ENCODE results near the gene LRP1B.
"Not testable (repeated sequence)": the region's sequence is repeated elsewhere in the genome, so short reads cannot be mapped to it uniquely, and the experiment has no call there.

The LRP1B gene

GRCh38 chr2:141264848-141265247, 866.0 kb downstream of the LRP1B start:
- DNase-seq, result no peak

GRCh38 chr2:141260911-141261310, 869.9 kb downstream of the LRP1B start:
- DNase-seq, result no peak

DNA sequence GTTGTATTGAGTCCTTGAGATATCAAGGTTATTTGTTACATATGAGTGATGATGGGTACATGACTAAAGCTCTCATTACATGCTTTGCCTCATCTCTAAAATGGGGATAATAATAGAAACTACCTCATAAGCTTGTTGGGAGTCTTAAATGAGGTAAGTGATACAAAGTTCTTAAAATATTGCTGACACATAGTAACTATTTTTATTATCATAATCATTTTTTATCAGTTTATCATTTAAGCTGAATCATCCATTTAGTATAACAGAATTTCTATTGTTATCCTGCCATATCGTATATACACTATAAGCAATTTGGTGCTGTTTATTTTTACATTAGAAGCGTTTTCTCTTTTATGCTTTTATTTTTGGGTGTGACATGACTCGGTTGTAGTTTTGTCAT, 871.1 kb downstream of the LRP1B start:
- no peak for DNase-seq

GRCh38 chr2:141242008-141242407, 888.8 kb downstream of the LRP1B start:
- DNase-seq, result no peak

GRCh38 chr2:141226560-141226959, 904.3 kb downstream of the LRP1B start:
- DNase-seq, result no peak

GRCh38 chr2:141207036-141207385, 923.8 kb downstream of the LRP1B start:
- DNase-seq, result no peak

- no peak for DNase-seq
Measured at GRCh38 chr2:141201016-141201565, 929.7 kb downstream of the LRP1B start.

- no peak for DNase-seq
Measured at GRCh38 chr2:141200191-141200590, 930.6 kb downstream of the LRP1B start.

GRCh38 chr2:141199711-141200110, 931.1 kb downstream of the LRP1B start:
- no peak for DNase-seq

DNA sequence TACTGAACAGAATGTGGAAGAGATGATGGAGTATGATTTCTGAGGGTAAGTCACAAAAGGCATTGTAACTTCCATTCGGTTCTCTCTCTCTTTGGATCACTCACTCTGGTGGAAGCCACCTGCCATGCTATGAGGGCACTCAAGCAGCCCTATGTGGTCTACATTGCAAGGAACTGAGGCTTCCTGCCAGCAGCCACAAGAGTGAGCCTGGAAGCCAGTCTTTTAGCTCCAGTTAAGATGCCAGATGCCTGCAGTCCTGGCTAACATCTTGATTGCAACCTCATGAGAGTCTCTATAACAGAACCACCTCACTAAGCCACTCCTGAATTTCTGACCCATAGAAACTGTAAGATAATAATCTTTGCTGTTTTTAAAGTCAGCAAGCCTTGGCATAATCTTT, 935.7 kb downstream of the LRP1B start:
- DNase-seq, result no peak

DNA sequence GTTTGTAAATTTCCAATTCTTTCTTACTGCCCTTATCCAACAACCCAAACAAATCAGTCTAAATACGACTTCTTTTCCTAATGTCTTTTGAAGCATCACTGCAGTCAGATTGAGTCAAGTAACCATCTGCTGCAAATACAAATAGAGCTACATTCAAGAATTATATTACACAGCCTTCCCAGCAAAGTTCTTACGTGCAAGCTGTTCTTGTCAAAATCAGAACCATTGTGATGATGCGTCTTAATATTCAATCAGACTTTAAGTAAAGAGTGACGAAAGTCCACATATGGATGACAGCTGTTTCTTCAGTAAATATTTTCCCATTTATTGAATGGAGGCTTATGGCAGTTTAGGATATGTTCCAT, 943.8 kb downstream of the LRP1B start:
- DNase-seq, result no peak

DNA sequence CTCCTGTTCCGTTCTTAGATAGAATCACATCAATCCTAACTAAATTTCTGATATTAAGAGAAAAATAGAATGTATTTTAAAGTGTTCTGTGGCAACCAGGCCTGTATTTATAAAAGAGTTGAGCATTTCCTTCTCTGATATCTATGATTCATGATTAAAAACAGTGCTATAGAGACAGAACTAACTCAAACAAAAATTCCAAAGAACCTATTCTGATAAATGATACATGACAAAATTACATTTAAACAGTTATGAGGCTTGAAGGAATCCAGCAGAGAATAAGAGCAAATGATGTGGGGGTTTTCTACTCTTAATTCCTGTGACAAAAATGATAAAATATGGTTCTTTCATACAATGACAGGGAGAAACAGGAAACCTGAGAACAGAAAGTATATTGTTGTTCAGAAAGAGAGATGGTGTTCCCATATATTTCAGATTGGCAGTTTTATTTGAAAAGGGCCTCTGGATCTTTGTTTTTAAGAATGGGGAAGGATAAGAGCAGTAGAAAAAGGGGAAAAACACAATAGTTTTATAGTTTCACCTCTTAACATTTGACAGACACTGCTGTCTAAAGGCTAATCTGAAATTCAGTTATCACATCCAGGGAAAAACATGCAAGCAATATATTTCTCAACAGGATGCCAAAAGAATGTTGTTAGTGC, 944.3 kb downstream of the LRP1B start:
- no peak for DNase-seq

GRCh38 chr2:141182246-141182645, 948.6 kb downstream of the LRP1B start:
- no peak for DNase-seq

- DNase-seq, result not testable (repeated sequence)
Measured at GRCh38 chr2:141169117-141169516, 961.7 kb downstream of the LRP1B start.

DNA sequence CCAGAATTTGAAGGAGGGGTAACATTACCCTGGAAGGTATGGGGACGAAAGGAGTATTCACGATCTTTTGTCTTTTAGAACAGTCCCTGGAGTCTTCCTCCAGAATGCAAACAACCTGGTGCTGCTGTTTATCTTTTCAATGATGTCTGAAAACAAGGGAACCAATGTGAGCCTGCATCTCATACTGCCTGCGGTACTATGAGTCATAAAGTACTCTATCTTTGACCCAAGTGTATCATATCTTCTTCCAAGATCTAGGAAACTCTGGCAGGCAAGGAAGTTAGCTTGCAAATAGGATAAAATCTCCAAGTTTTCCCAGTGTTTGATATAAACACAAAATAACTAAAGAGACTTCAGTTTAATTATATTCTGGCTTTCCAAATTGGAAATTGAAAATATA, 968.5 kb downstream of the LRP1B start:
- DNase-seq, result no peak

DNA sequence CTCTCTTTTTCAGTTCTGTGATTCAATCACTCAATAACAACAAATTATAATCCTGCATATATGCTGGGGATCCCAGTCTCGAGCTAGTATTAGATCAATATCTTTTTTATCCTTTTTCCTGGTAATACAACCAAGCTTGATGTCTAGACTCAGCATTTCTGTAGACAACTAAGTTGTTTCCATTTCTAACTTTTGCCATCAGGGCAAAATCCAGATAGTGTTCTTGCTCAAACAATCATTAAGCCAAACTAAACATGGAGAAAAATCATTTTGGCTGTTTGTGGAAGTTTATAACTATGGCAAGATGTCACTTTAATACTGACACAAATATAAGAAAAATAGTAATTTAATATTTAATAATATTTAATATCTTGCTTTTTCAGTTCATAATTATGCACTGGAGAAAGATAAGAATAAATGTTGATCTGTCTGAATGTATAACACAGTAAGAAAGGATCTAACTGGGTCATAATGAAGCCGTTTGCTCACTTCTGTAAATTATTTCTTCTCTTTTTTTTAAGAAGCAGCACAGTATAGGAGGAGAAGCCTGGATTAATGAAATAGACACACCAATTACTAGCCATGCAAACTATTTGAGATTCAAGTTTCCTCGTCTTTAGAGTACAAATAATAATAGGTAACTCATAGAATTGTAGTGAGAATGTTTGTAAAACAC, 979.1 kb downstream of the LRP1B start:
- DNase-seq, result no peak

GRCh38 chr2:141142025-141142424, 988.8 kb downstream of the LRP1B start:
- DNase-seq, result no peak

GRCh38 chr2:141137122-141137693, 993.6 kb downstream of the LRP1B start:
- DNase-seq, result no peak

- DNase-seq, result no peak
Measured at GRCh38 chr2:141133883-141134282, 996.9 kb downstream of the LRP1B start.

DNA sequence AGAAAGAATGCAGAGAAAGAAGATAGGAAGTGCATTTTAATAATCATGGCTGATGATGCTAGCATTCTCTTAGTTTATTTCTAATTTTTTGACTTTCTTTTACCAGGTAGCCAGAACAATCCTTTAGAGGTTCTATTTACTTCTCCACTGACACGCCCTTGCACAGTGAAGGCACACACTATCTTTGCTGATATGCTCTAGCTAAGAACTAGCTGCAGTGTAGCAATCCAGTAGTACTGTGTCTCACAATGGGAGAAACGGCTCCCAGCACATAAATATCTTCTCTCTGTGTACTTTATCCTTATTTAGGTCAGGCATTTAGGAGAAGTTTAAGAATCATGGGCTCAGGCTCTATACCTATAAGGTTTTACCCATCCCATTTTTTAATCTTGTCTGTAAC, 1005.4 kb downstream of the LRP1B start:
- DNase-seq, result no peak

DNA sequence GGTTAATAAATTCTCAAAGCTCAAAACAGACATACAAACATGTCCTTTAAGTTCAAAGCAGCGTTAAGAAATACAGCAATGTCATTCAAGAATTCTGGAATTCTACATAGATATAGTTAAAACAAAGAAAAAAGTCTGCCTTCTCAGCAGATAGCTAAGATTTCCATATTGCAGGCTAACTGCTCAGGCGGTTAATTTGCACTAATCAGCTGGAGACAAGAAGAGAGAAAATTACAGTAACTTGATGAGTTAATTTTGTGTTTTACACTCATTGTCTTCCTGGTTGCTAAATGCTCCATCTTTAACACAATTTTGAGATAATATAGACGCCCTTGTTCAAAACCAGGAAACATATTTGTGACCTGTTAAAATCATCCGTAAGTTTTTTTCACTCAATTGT, 1012.0 kb downstream of the LRP1B start:
- DNase-seq, result no peak

DNA sequence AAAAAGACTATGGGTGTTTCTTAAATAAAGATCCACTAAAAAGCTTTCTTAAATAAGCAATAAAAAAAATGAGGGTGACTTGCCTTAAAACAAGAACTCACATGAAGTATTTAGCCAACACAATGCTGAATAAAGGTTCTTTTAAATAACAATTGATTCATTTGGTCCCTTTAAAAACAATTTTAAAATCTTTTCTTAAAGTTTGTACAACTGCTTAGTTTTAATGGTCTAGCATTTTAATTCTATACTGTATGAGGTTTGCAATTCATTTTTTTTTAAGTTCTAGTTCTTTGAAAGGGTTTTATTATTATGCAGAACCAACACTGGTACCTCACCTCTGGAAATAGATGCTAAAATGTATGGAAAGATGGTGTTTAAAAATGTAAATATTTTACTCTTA, 1017.5 kb downstream of the LRP1B start:
- no peak for DNase-seq

DNA sequence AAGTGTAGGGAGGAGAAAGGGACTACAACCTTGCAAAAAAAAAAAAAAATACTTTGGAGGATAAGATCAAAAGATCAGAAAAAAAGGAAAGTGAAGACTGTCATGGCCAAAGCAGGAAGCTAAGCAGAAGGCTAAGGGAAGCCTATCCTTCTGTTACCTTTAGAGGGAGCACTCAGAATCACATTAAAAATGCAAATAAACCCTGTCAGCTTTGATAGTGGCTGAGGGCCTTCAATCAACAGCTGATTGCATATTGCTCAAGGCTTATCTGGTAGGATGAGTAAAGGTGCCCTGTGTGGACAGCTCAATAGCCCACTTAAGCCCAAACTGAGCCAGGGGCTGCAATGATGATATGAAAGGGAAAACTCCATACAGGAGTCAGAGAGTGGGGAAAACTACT, 1021.2 kb downstream of the LRP1B start:
- DNase-seq, result no peak

- no peak for DNase-seq
Measured at GRCh38 chr2:141105763-141106162, 1025.1 kb downstream of the LRP1B start.

Data from central memory CD4-positive, alpha-beta T cell (primary cell).